ENCODE results near the gene RBBP5. TPM values are rescaled to one million over a fixed set of nuclear protein-coding genes. Genes with fewer than 3 reads are reported as not detected.

The RBBP5 gene
- total and polyA plus RNA-seq, 2 donors (not counting 1 experiment from before 2014, with no cell fraction given), result 6.8 to 18.5 TPM

GRCh38 chr1:205118752-205119151 is 3.0 kb downstream of the RBBP5 start:
- Histone ChIP-seq H3K27me3 (replicated peaks in 1 of 4; ENCODE audit: control extremely low read depth in 1 of 4, control insufficient read depth in 3 of 4, insufficient read depth in 4 of 4, low read length in 3 of 4) (no peaks in the 10 kb centered on the region), H3K27ac (ENCODE audit: low read length in 2 of 2) (no peak overlapping the region), H3K4me3 (ENCODE audit: control extremely low read depth in 1 of 5, extremely low read depth in 1 of 5, insufficient read depth in 1 of 5, low read depth in 2 of 5, low read length in 4 of 5) (no peak overlapping the region), H4K20me1 (ENCODE audit: control insufficient read depth, insufficient read depth, low read length, poor library complexity, severe bottlenecking) (peaks cover 10% of the 10 kb centered on the region), H3K79me2 (ENCODE audit: control insufficient read depth, insufficient read depth, low read length) (peaks cover 57% of the 10 kb centered on the region), H3K9ac (ENCODE audit: low read length) (no peak overlapping the region), H3K4me1 (ENCODE audit: control insufficient read depth in 2 of 2, insufficient read depth in 2 of 2, low read length in 2 of 2) (peaks cover 24 to 29% of the 10 kb centered on the region in 2 donors), H2AFZ (ENCODE audit: insufficient read depth, low read depth, low read length, poor library complexity, severe bottlenecking) (no peak overlapping the region), H3K36me3 (replicated peaks in 1 of 2; ENCODE audit: control extremely low read depth in 1 of 2, control insufficient read depth in 1 of 2, extremely low read depth in 1 of 2, insufficient read depth in 2 of 2, low read length in 1 of 2) (peaks cover 11 to 27% of the 10 kb centered on the region in 2 experiments), H3K9me3 (ENCODE audit: control extremely low read depth in 1 of 3, control insufficient read depth in 2 of 3, insufficient read depth in 1 of 3, low read length in 2 of 3) (no peaks in the 10 kb centered on the region), H3K4me2 (replicated peaks; ENCODE audit: low read depth, low read length, poor library complexity, severe bottlenecking) (no peak overlapping the region)
- peaks cover 51% of the 10 kb centered on the region for H3K4me1 Mint-ChIP-seq
- H3K9me3 Mint-ChIP-seq (ENCODE audit: insufficient read depth), result no peaks in the 10 kb centered on the region
- ChIA-PET POLR2A (no interaction called here), CTCF (interaction anchor here (7.9 kb wide), 1 partner anchor 24 kb away, joined by 86 read pairs; no protein-coding TSS in a partner anchor)
- 86% methylated on average over 1 of the region's 2 CpGs for WGBS (ENCODE audit: insufficient coverage)
- no peak for ATAC-seq (ENCODE audit: low read depth)
- no peak overlapping the region for H3K27ac Mint-ChIP-seq
- H3K4me3 Mint-ChIP-seq, result no peak overlapping the region
- DNase-seq, result no peak
- intact Hi-C loops (cut with micrococcal nuclease), result no loop called here
- H3K27me3 Mint-ChIP-seq, result no peaks in the 10 kb centered on the region
- TF ChIP-seq, protein P1, sequence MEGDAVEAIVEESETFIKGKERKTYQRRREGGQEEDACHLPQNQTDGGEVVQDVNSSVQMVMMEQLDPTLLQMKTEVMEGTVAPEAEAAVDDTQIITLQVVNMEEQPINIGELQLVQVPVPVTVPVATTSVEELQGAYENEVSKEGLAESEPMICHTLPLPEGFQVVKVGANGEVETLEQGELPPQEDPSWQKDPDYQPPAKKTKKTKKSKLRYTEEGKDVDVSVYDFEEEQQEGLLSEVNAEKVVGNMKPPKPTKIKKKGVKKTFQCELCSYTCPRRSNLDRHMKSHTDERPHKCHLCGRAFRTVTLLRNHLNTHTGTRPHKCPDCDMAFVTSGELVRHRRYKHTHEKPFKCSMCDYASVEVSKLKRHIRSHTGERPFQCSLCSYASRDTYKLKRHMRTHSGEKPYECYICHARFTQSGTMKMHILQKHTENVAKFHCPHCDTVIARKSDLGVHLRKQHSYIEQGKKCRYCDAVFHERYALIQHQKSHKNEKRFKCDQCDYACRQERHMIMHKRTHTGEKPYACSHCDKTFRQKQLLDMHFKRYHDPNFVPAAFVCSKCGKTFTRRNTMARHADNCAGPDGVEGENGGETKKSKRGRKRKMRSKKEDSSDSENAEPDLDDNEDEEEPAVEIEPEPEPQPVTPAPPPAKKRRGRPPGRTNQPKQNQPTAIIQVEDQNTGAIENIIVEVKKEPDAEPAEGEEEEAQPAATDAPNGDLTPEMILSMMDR (IDR thresholded peaks at IDR 0.05), result no peak
- no peak for TF ChIP-seq EZH2 (IDR thresholded peaks at IDR 0.05; ENCODE audit: borderline replicate concordance, insufficient read depth, low read depth, low read length, poor library complexity, severe bottlenecking)

- H3K9me3 Mint-ChIP-seq (ENCODE audit: insufficient read depth), result no peaks in the 10 kb centered on the region
- no peak for ATAC-seq (ENCODE audit: low read depth)
- peaks cover 22% of the 10 kb centered on the region for H3K4me1 Mint-ChIP-seq
- H3K9me3 ChIP-seq (ENCODE audit: control extremely low read depth in 1 of 3, control insufficient read depth in 2 of 3, insufficient read depth in 1 of 3, low read length in 2 of 3), result no peaks in the 10 kb centered on the region
- no peak for TF ChIP-seq EZH2 (IDR thresholded peaks at IDR 0.05; ENCODE audit: borderline replicate concordance, insufficient read depth, low read depth, low read length, poor library complexity, severe bottlenecking)
- TF ChIP-seq, protein P1 (IDR thresholded peaks at IDR 0.05), result no peak
- peak overlapping the region; percentile 27 for H3K27ac Mint-ChIP-seq
- peaks cover 16 to 46% of the 10 kb centered on the region in 2 experiments for H3K36me3 ChIP-seq (replicated peaks in 1 of 2; ENCODE audit: control extremely low read depth in 1 of 2, control insufficient read depth in 1 of 2, extremely low read depth in 1 of 2, insufficient read depth in 2 of 2, low read length in 1 of 2)
- intact Hi-C loops (cut with micrococcal nuclease), result no loop called here
- peak overlapping the region in 1 of 2 donors; percentile 31 for H3K27ac ChIP-seq (ENCODE audit: low read length in 2 of 2)
- H2AFZ ChIP-seq (ENCODE audit: insufficient read depth, low read depth, low read length, poor library complexity, severe bottlenecking), result no peak overlapping the region
- no peak overlapping the region for H3K4me3 Mint-ChIP-seq
- H3K9ac ChIP-seq (ENCODE audit: low read length), result no peak overlapping the region
- H3K27me3 ChIP-seq (replicated peaks in 1 of 4; ENCODE audit: control extremely low read depth in 1 of 4, control insufficient read depth in 3 of 4, insufficient read depth in 4 of 4, low read length in 3 of 4), result no peaks in the 10 kb centered on the region
- peak; percentile 22 for DNase-seq
- H3K4me2 ChIP-seq (replicated peaks; ENCODE audit: low read depth, low read length, poor library complexity, severe bottlenecking), result no peak overlapping the region
- H3K4me1 ChIP-seq (ENCODE audit: control insufficient read depth in 2 of 2, insufficient read depth in 2 of 2, low read length in 2 of 2), result peaks cover 6 to 20% of the 10 kb centered on the region in 2 donors
- ChIA-PET CTCF (interaction anchor here (1.2 to 4.3 kb wide), 2 partner anchors 31 to 144 kb away, joined by 3 to 23 read pairs; no protein-coding TSS in a partner anchor), POLR2A (no interaction called here)
- no peaks in the 10 kb centered on the region for H3K27me3 Mint-ChIP-seq
- H4K20me1 ChIP-seq (ENCODE audit: control insufficient read depth, insufficient read depth, low read length, poor library complexity, severe bottlenecking), result no peaks in the 10 kb centered on the region
- H3K4me3 ChIP-seq (ENCODE audit: control extremely low read depth in 1 of 5, extremely low read depth in 1 of 5, insufficient read depth in 1 of 5, low read depth in 2 of 5, low read length in 4 of 5), result no peak overlapping the region
- H3K79me2 ChIP-seq (ENCODE audit: control insufficient read depth, insufficient read depth, low read length), result peaks cover 9% of the 10 kb centered on the region
These were observed 10.4 kb downstream of the RBBP5 start for GRCh38 chr1:205111354-205111753.

Data from B cell (primary cell).